Naive thymus-derived CD4-positive, alpha-beta T cell (primary cell): ENCODE measurements around the gene PROSER3. TPM values are rescaled to one million over a fixed set of nuclear protein-coding genes. Genes with fewer than 3 reads are reported as not detected.

Experiments
- ATAC-seq: fragments of 150-1000 bp; cut with Tn5 transposase; 2 replicates; pipeline ENCODE4 v1.10.0; 2021; ENCODE audit warnings: mild to moderate bottlenecking, moderate library complexity
- CTCF ChIA-PET: fragments of 350-600 bp; sonication (Branson Sonifier 250); formaldehyde crosslinking; loops from one replicate; lab custom pipeline; 2021; ENCODE audit warnings: antibody characterized with exemption; lab: Charles Lee
- POLR2A ChIA-PET: fragments of 350-600 bp; sonication (Branson Sonifier 250); formaldehyde crosslinking; loops from one replicate; lab custom pipeline; 2021; ENCODE audit warnings: antibody characterized with exemption, inconsistent platforms; lab: Charles Lee
- DNase-seq, 9 donors: peaks; one replicate each; pipeline versions ENCODE4 v3.0.0 to v3.0.0-alpha.2; 2020 to 2022; ENCODE audit warnings: mixed read lengths in 1 of 9
- H3K27ac ChIP-seq: one replicate; pipeline ENCODE4 v1.7.0; 2013; ENCODE audit warnings: mild to moderate bottlenecking, low read depth, low read length, moderate library complexity
- H3K27me3 ChIP-seq, 2 donors: one replicate each; pipeline ENCODE4 v1.7.0; 2013; ENCODE audit warnings: low read length in 2 of 2, mild to moderate bottlenecking in 2 of 2, moderate library complexity in 2 of 2; ENCODE audit not compliant: control insufficient read depth in 2 of 2, insufficient read depth in 2 of 2
- H3K36me3 ChIP-seq, 3 experiments: 1 replicate in 2 of 3; 2 replicates in 1 of 3; pipeline ENCODE4 v1.7.0; 2013; ENCODE audit warnings: low read length in 3 of 3, mild to moderate bottlenecking in 3 of 3, moderate library complexity in 1 of 3; ENCODE audit not compliant: insufficient read depth in 3 of 3, control insufficient read depth in 2 of 3
- H3K4me1 ChIP-seq, 2 donors: one replicate each; pipeline ENCODE4 v1.7.0; 2013; ENCODE audit warnings: low read length in 2 of 2, mild to moderate bottlenecking in 2 of 2, moderate library complexity in 1 of 2; ENCODE audit not compliant: control insufficient read depth in 2 of 2, insufficient read depth in 2 of 2
- H3K4me3 ChIP-seq: 2 replicates; pipeline ENCODE4 v1.7.0; 2013; ENCODE audit warnings: mild to moderate bottlenecking, low read length
- H3K9me3 ChIP-seq, 3 experiments: 1 replicate in 2 of 3; 2 replicates in 1 of 3; pipeline ENCODE4 v1.7.0; 2013; ENCODE audit warnings: low read length in 3 of 3; ENCODE audit not compliant: control insufficient read depth in 2 of 3
- H3K27ac Mint-ChIP-seq, 9 donors: one replicate each; pipeline ENCODE4 v1.8.0; 2020 to 2022; ENCODE audit warnings: mixed read lengths in 9 of 9, mild to moderate bottlenecking in 8 of 9, moderate library complexity in 5 of 9, inconsistent platforms in 2 of 9
- H3K27me3 Mint-ChIP-seq, 5 donors: one replicate each; pipeline ENCODE4 v1.8.0; 2021 to 2022; ENCODE audit warnings: mixed read lengths in 5 of 5, mild to moderate bottlenecking in 1 of 5
- H3K36me3 Mint-ChIP-seq, 5 donors: one replicate each; pipeline ENCODE4 v1.8.0; 2020 to 2022; ENCODE audit warnings: mixed read lengths in 5 of 5, mild to moderate bottlenecking in 3 of 5, inconsistent platforms in 1 of 5
- H3K4me1 Mint-ChIP-seq, 7 donors: one replicate each; pipeline ENCODE4 v1.8.0; 2020 to 2022; ENCODE audit warnings: mixed read lengths in 7 of 7, mild to moderate bottlenecking in 3 of 7, inconsistent platforms in 1 of 7
- H3K4me3 Mint-ChIP-seq, 10 donors: one replicate each; pipeline ENCODE4 v1.8.0; 2020 to 2022; ENCODE audit warnings: mild to moderate bottlenecking in 10 of 10, mixed read lengths in 10 of 10, moderate library complexity in 6 of 10, inconsistent platforms in 2 of 10
- H3K9me3 Mint-ChIP-seq, 11 donors: one replicate each; pipeline ENCODE4 v1.8.0; 2020 to 2022; ENCODE audit warnings: mixed read lengths in 11 of 11, mild to moderate bottlenecking in 4 of 11, inconsistent platforms in 1 of 11, moderate library complexity in 1 of 11
- intact Hi-C, 2 donors: fragments of 100-400 bp; cut with micrococcal nuclease; formaldehyde crosslinking; loops; one replicate each; pipeline ENCODE4 v1.15.1; 2023
- polyA plus RNA-seq, 2 donors: library from polyadenylated mRNA; unstranded; fragments of 300-500 nt; fragmentation: Illumina TruSeq; gene quantifications; one replicate each; pipeline ENCODE4 v1.2.3, GENCODE V29; 2021
- total RNA-seq, 6 experiments: library from RNA in 5 of 6; stranded (reverse) in 5 of 6; gene quantifications; 1 replicate in 5 of 6; 2 replicates in 1 of 6; pipeline ENCODE4 v1.2.3 and lab custom pipeline; 2021 to 2026

PROSER3 gene
- total and polyA plus RNA-seq, 7 experiments from 2014 or later = 5.4 to 47.3 (median 36.4) TPM

- H3K4me3 ChIP-seq = peak overlapping the region; percentile 23
- no peaks in the 10 kb centered on the region for H3K36me3 ChIP-seq
- Mint-ChIP-seq H3K27ac (peak overlapping the region; percentile 26 to 97 (median 73)), H3K9me3 (no peaks in the 10 kb centered on the region), H3K4me1 (peaks cover 40 to 67% (median 54%) of the 10 kb centered on the region in 7 donors), H3K27me3 (no peaks in the 10 kb centered on the region), H3K36me3 (peaks cover 0 to 10% (median 0%) of the 10 kb centered on the region in 5 donors), H3K4me3 (peak overlapping the region; percentile 32 to 97 (median 55))
- ATAC-seq = no peak
- no peak for DNase-seq
- H3K4me1 ChIP-seq = peaks cover 32 to 60% of the 10 kb centered on the region in 2 donors
- H3K27me3 ChIP-seq = no peaks in the 10 kb centered on the region
- POLR2A ChIA-PET = interaction anchor here (1.4 to 3.9 kb wide), 3 partner anchors 12 to 218 kb away, joined by 3 to 20 read pairs (median 8); no protein-coding TSS in a partner anchor
- CTCF ChIA-PET = interaction anchor here (0.6 to 3.2 kb wide), 6 partner anchors 12 to 217 kb away, joined by 3 to 11 read pairs (median 4); no protein-coding TSS in a partner anchor
- H3K27ac ChIP-seq = peak overlapping the region; percentile 56
- intact Hi-C loops = no loop called here
- H3K9me3 ChIP-seq = no peaks in the 10 kb centered on the region
These were observed 44.0 kb upstream of the PROSER3 start for GRCh38 chr19:35713904-35714495.

GRCh38 chr19:35714601-35715354 lies 43.2 kb upstream of the PROSER3 start:
- Mint-ChIP-seq H3K4me1 (peaks cover 40 to 70% (median 61%) of the 10 kb centered on the region in 7 donors), H3K4me3 (peak overlapping the region; percentile 16 to 97 (median 56)), H3K27me3 (no peaks in the 10 kb centered on the region), H3K9me3 (no peaks in the 10 kb centered on the region), H3K27ac (peak overlapping the region in 6 of 9 donors; percentile 57 to 97 (median 78)), H3K36me3 (peaks cover 0 to 13% (median 0%) of the 10 kb centered on the region in 5 donors)
- CTCF ChIA-PET = interaction anchor here (0.9 to 3.2 kb wide), 5 partner anchors 13 to 216 kb away, joined by 3 to 11 read pairs (median 3); no protein-coding TSS in a partner anchor
- Histone ChIP-seq H3K9me3 (no peaks in the 10 kb centered on the region), H3K27ac (no peak overlapping the region), H3K4me3 (no peak overlapping the region), H3K4me1 (peaks cover 37 to 67% of the 10 kb centered on the region in 2 donors), H3K36me3 (peaks cover 0 to 3% (median 0%) of the 10 kb centered on the region in 3 experiments), H3K27me3 (no peaks in the 10 kb centered on the region)
- no peak for ATAC-seq
- intact Hi-C loops = loop anchor here (5.0 kb wide), 2 partner anchors 87 to 298 kb away; partner anchors contain the start of genes ALKBH6 (in 1 of the 2) and RBM42 (in 1 of the 2)
- no peak for DNase-seq
- POLR2A ChIA-PET = interaction anchor here (1.4 to 3.9 kb wide), 2 partner anchors 13 to 217 kb away, joined by 3 to 20 read pairs; no protein-coding TSS in a partner anchor

- peaks cover 40 to 69% (median 64%) of the 10 kb centered on the region in 7 donors for H3K4me1 Mint-ChIP-seq
- peaks cover 0 to 9% (median 0%) of the 10 kb centered on the region in 3 experiments for H3K36me3 ChIP-seq
- peak overlapping the region in 3 of 9 donors; percentile 92 to 98 (median 97) for H3K27ac Mint-ChIP-seq
- H3K27ac ChIP-seq = no peak overlapping the region
- H3K4me3 Mint-ChIP-seq = peak overlapping the region in 8 of 10 donors; percentile 5 to 99 (median 94)
- intact Hi-C loops = loop anchor here (5.0 kb wide), 2 partner anchors 88 to 297 kb away; partner anchors contain the start of genes ALKBH6 (in 1 of the 2) and RBM42 (in 1 of the 2)
- H3K4me1 ChIP-seq = peaks cover 37 to 66% of the 10 kb centered on the region in 2 donors
- no peaks in the 10 kb centered on the region for H3K9me3 Mint-ChIP-seq
- ChIA-PET POLR2A (interaction anchor here (1.0 to 1.4 kb wide), 5 partner anchors 9 to 216 kb away, joined by 3 to 6 read pairs (median 3); partner anchors contain the start of gene IGFLR1), CTCF (interaction anchor here (0.9 to 3.2 kb wide), 5 partner anchors 13 to 216 kb away, joined by 3 to 11 read pairs (median 3); no protein-coding TSS in a partner anchor)
- H3K36me3 Mint-ChIP-seq = peaks cover 0 to 15% (median 3%) of the 10 kb centered on the region in 5 donors
- H3K27me3 Mint-ChIP-seq = no peaks in the 10 kb centered on the region
- H3K9me3 ChIP-seq = no peaks in the 10 kb centered on the region
- no peak overlapping the region for H3K4me3 ChIP-seq
- DNase-seq (no peak), ATAC-seq (no peak)
- H3K27me3 ChIP-seq = no peaks in the 10 kb centered on the region
These were observed 42.6 kb upstream of the PROSER3 start for GRCh38 chr19:35715355-35715809.

GRCh38 chr19:35715981-35716800 lies 41.8 kb upstream of the PROSER3 start:
- CTCF ChIA-PET = interaction anchor here (0.6 to 3.2 kb wide), 3 partner anchors 14 to 446 kb away, joined by 3 to 11 read pairs (median 5); no protein-coding TSS in a partner anchor
- Mint-ChIP-seq H3K4me3 (peak overlapping the region; percentile 88 to 99 (median 96)), H3K4me1 (peaks cover 40 to 66% (median 60%) of the 10 kb centered on the region in 7 donors), H3K36me3 (peaks cover 0 to 15% (median 3%) of the 10 kb centered on the region in 5 donors), H3K27ac (peak overlapping the region; percentile 22 to 98 (median 92)), H3K9me3 (no peaks in the 10 kb centered on the region), H3K27me3 (no peaks in the 10 kb centered on the region)
- Histone ChIP-seq H3K9me3 (no peaks in the 10 kb centered on the region), H3K27ac (peak overlapping the region; percentile 80), H3K36me3 (peaks cover 0 to 14% (median 0%) of the 10 kb centered on the region in 3 experiments), H3K4me3 (peak overlapping the region; percentile 84), H3K27me3 (no peaks in the 10 kb centered on the region), H3K4me1 (peaks cover 37 to 58% of the 10 kb centered on the region in 2 donors)
- intact Hi-C loops = loop anchor here (2.0 to 5.0 kb wide), 4 partner anchors 89 to 363 kb away; partner anchors contain the start of genes ALKBH6 (in 1 of the 2) and RBM42 (in 1 of the 2)
- POLR2A ChIA-PET = interaction anchor here (1.0 to 1.1 kb wide), 4 partner anchors 9 to 26 kb away, joined by 3 to 6 read pairs (median 4); partner anchors contain the start of gene IGFLR1
- ATAC-seq (no peak), DNase-seq (peak in 2 of 9 donors; percentile 19 to 29)

GRCh38 chr19:35716801-35717664 lies 40.9 kb upstream of the PROSER3 start:
- Histone ChIP-seq H3K9me3 (no peaks in the 10 kb centered on the region), H3K4me1 (peaks cover 37 to 54% of the 10 kb centered on the region in 2 donors), H3K27ac (peak overlapping the region; percentile 80), H3K36me3 (peaks cover 0 to 22% (median 0%) of the 10 kb centered on the region in 3 experiments), H3K4me3 (peak overlapping the region; percentile 84), H3K27me3 (no peaks in the 10 kb centered on the region)
- intact Hi-C loops = loop anchor here (1.0 to 5.0 kb wide), 23 partner anchors 15 to 398 kb away; partner anchors contain the start of genes COX6B1 (in 2 of the 2), PROSER3 (in 2 of the 2), PSENEN (in 2 of the 2) and THAP8 (in 2 of the 2)
- Mint-ChIP-seq H3K4me3 (peak overlapping the region; percentile 88 to 99 (median 96)), H3K9me3 (no peaks in the 10 kb centered on the region), H3K36me3 (peaks cover 0 to 13% (median 3%) of the 10 kb centered on the region in 5 donors), H3K27me3 (no peaks in the 10 kb centered on the region), H3K27ac (peak overlapping the region; percentile 22 to 98 (median 92)), H3K4me1 (peaks cover 40 to 63% (median 57%) of the 10 kb centered on the region in 7 donors)
- CTCF ChIA-PET = no interaction called here
- peak; percentile 92 for ATAC-seq
- POLR2A ChIA-PET = interaction anchor here (0.5 to 2.1 kb wide), 8 partner anchors 14 to 401 kb away, joined by 3 to 20 read pairs (median 4); partner anchors contain the start of genes IGFLR1, PSENEN and U2AF1L4
- peak; percentile 64 to 99 (median 98) for DNase-seq
